Measurements from ENCODE around the gene IFI27L1. TPM values are rescaled to one million over a fixed set of nuclear protein-coding genes. Genes with fewer than 3 reads are reported as not detected.
A peak's percentile ranks its signal among the peaks of the same experiment; 100 is the strongest.
"Not testable (repeated sequence)": the region's sequence is repeated elsewhere in the genome, so short reads cannot be mapped to it uniquely, and the experiment has no call there.

Gene IFI27L1
- total and polyA plus RNA-seq, 2 donors = 16.7 to 26.4 TPM

DNA sequence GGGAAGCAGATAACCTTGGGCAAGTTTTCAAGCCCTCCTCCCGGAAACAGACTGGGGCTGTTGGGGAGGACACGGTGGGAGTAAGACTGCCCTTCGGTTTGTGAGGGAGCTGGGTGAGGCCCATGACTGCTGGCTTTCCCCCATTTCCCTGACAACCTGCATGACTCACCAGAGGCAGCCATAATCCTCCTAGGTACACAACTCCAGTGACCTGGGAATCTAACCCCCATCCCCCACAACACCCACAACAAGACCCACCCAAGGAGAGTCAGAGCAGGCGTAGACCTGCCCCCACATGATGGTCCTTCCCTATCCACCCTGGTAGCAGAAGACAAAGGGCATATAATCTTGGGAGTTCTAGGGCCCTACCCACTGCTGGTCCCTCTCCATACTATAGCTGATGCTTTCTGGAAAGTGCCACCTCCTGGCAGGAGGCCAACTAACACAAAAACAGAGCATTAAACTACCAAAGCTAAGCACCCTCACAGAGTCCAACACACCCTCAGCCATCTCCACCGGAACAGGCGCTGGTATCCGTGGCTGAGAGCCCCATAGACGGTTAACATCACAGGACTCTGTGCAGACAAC is 14.9 kb upstream of the IFI27L1 start:
- H3K36me3 ChIP-seq (ENCODE audit: control insufficient read depth in 2 of 2, insufficient read depth in 2 of 2, low read length in 1 of 2) = peaks cover 17 to 22% of the 10 kb centered on the region in 2 donors
- 85% methylated on average over 8 of the region's 8 CpGs for WGBS
- H3K4me1 ChIP-seq (ENCODE audit: control insufficient read depth in 2 of 2, insufficient read depth in 2 of 2, low read length in 2 of 2) = no peaks in the 10 kb centered on the region
- no peaks in the 10 kb centered on the region for H3K9me3 ChIP-seq (ENCODE audit: control insufficient read depth in 2 of 2, insufficient read depth in 1 of 2, low read length in 1 of 2)
- no peak for DNase-seq (ENCODE audit: low read depth in 6 of 9, low spot score in 9 of 9)
- no peak overlapping the region for H3K4me3 ChIP-seq (ENCODE audit: low read length in 2 of 2)
- no peak overlapping the region for H3K27ac ChIP-seq (ENCODE audit: low read depth in 1 of 2, low read length in 1 of 2)
- no peaks in the 10 kb centered on the region for H3K27me3 ChIP-seq (ENCODE audit: control insufficient read depth in 2 of 2, insufficient read depth in 1 of 2, low read length in 1 of 2)

DNA sequence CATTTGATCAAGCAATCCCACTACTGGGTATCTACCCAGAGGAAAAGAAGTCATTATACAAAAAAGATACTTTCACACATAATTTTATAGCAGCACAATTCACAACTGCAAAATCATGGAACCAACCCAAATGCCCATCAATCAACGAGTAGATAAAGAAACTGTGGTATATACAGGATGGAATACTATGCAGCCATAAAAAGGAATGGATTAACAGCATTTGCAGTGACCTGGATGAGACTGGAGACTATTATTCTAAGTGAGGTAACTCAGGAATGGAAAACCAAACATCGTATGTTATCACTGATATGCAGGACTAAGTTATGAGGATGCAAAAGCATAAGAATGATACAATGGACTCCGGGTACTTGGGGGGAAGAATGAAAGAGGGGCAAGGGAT is 9.0 kb upstream of the IFI27L1 start:
- H3K9me3 ChIP-seq (ENCODE audit: control insufficient read depth in 2 of 2, insufficient read depth in 1 of 2, low read length in 1 of 2); H3K4me1 ChIP-seq (ENCODE audit: control insufficient read depth in 2 of 2, insufficient read depth in 2 of 2, low read length in 2 of 2); H3K4me3 ChIP-seq (ENCODE audit: low read length in 2 of 2); H3K27me3 ChIP-seq (ENCODE audit: control insufficient read depth in 2 of 2, insufficient read depth in 1 of 2, low read length in 1 of 2); DNase-seq (ENCODE audit: low read depth in 6 of 9, low spot score in 9 of 9); H3K36me3 ChIP-seq (ENCODE audit: control insufficient read depth in 2 of 2, insufficient read depth in 2 of 2, low read length in 1 of 2); H3K27ac ChIP-seq (ENCODE audit: low read depth in 1 of 2, low read length in 1 of 2): not testable (repeated sequence)
- WGBS = 99% methylated on average over 3 of the region's 3 CpGs

DNA sequence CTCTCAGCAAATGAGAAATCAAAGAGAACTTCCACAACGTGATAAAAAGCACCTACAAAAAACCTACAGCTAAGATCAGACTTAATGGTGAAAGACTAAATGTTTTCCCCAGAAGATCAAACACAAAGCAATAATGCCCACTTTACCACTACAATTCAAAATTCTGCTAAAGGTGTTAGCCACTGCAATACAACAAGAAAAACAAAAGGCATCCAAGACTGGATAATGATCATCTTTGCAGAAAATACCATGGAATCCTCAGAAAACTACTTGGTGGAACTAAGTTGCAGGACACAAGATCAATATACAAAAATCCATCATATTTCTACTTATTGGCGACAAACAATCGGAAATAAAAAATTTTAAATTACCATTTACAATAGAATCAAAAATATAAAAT is 6.6 kb upstream of the IFI27L1 start:
- H3K4me3 ChIP-seq (ENCODE audit: low read length in 2 of 2) = no peak overlapping the region
- WGBS = 97% methylated on average over 3 of the region's 3 CpGs
- no peak overlapping the region for H3K27ac ChIP-seq (ENCODE audit: low read depth in 1 of 2, low read length in 1 of 2)
- no peaks in the 10 kb centered on the region for H3K27me3 ChIP-seq (ENCODE audit: control insufficient read depth in 2 of 2, insufficient read depth in 1 of 2, low read length in 1 of 2)
- peaks cover 13 to 20% of the 10 kb centered on the region in 2 donors for H3K4me1 ChIP-seq (ENCODE audit: control insufficient read depth in 2 of 2, insufficient read depth in 2 of 2, low read length in 2 of 2)
- H3K36me3 ChIP-seq (ENCODE audit: control insufficient read depth in 2 of 2, insufficient read depth in 2 of 2, low read length in 1 of 2) = peaks cover 12 to 19% of the 10 kb centered on the region in 2 donors
- H3K9me3 ChIP-seq (ENCODE audit: control insufficient read depth in 2 of 2, insufficient read depth in 1 of 2, low read length in 1 of 2) = peaks cover 0 to 3% of the 10 kb centered on the region in 2 donors
- DNase-seq (ENCODE audit: low read depth in 6 of 9, low spot score in 9 of 9) = no peak

DNA sequence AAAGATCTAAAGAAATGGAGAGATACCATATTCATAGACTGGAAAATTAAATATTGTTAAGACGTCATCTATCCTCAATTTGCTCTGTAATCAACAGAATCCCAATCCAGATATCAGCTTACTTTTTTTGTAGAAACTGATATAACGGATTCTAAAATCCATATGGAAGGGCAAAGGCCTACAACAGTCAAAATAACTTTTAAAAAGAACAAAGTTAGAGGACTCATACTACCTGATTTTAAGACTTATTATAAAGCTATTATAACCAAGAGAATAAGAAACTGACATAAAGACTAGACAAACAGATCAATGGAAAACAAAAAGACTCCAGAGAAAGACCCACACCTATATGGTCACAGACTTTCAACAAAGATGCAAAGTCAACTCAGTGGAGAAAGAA is 6.1 kb upstream of the IFI27L1 start:
- peaks cover 0 to 3% of the 10 kb centered on the region in 2 donors for H3K9me3 ChIP-seq (ENCODE audit: control insufficient read depth in 2 of 2, insufficient read depth in 1 of 2, low read length in 1 of 2)
- peaks cover 12 to 19% of the 10 kb centered on the region in 2 donors for H3K36me3 ChIP-seq (ENCODE audit: control insufficient read depth in 2 of 2, insufficient read depth in 2 of 2, low read length in 1 of 2)
- H3K4me3 ChIP-seq (ENCODE audit: low read length in 2 of 2) = no peak overlapping the region
- DNase-seq (ENCODE audit: low read depth in 6 of 9, low spot score in 9 of 9) = no peak
- H3K27ac ChIP-seq (ENCODE audit: low read depth in 1 of 2, low read length in 1 of 2) = no peak overlapping the region
- H3K4me1 ChIP-seq (ENCODE audit: control insufficient read depth in 2 of 2, insufficient read depth in 2 of 2, low read length in 2 of 2) = peaks cover 17 to 20% of the 10 kb centered on the region in 2 donors
- 98% methylated on average over 2 of the region's 2 CpGs for WGBS
- H3K27me3 ChIP-seq (ENCODE audit: control insufficient read depth in 2 of 2, insufficient read depth in 1 of 2, low read length in 1 of 2) = no peaks in the 10 kb centered on the region

DNA sequence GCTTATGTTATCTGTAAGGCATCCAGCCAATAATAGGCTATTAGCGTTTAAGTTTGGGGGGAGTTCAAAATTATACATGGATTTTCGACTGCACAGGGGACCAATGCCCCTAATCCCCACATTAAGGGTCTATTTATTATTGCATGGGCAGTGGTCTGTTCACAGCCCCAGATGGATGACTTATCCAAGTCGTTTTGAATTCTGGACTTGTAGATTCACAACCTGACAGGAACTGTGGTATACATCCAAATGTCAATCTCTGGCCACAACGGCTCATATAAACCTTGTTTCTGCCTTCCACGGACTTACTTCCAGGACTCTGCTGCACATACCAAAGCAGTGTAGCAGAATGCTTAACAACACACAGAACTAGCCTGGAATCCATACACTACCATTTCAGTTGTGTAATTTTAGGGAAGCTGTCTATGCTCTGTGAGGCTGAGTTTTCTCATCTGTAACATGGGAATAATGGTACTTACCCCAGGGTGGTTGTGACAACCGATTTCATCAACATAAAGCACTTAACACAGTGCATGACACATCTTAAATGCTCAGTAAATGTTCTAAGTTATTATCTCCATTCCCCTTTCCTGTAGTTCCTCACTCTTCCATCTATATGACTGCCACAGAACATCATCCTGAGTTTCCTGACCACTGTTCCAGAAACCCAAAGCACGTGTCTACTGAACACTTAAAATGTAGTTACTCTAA is 3.8 kb upstream of the IFI27L1 start:
- H3K4me1 ChIP-seq (ENCODE audit: control insufficient read depth in 2 of 2, insufficient read depth in 2 of 2, low read length in 2 of 2) = peaks cover 21 to 24% of the 10 kb centered on the region in 2 donors
- peak overlapping the region in 1 of 2 donors; percentile 17 for H3K4me3 ChIP-seq (ENCODE audit: low read length in 2 of 2)
- 94% methylated on average over 7 of the region's 7 CpGs for WGBS
- H3K27ac ChIP-seq (ENCODE audit: low read depth in 1 of 2, low read length in 1 of 2) = peak overlapping the region in 1 of 2 donors; percentile 8
- peaks cover 0 to 3% of the 10 kb centered on the region in 2 donors for H3K9me3 ChIP-seq (ENCODE audit: control insufficient read depth in 2 of 2, insufficient read depth in 1 of 2, low read length in 1 of 2)
- H3K27me3 ChIP-seq (ENCODE audit: control insufficient read depth in 2 of 2, insufficient read depth in 1 of 2, low read length in 1 of 2) = no peaks in the 10 kb centered on the region
- DNase-seq (ENCODE audit: low read depth in 6 of 9, low spot score in 9 of 9) = no peak
- peaks cover 12 to 19% of the 10 kb centered on the region in 2 donors for H3K36me3 ChIP-seq (ENCODE audit: control insufficient read depth in 2 of 2, insufficient read depth in 2 of 2, low read length in 1 of 2)

DNA sequence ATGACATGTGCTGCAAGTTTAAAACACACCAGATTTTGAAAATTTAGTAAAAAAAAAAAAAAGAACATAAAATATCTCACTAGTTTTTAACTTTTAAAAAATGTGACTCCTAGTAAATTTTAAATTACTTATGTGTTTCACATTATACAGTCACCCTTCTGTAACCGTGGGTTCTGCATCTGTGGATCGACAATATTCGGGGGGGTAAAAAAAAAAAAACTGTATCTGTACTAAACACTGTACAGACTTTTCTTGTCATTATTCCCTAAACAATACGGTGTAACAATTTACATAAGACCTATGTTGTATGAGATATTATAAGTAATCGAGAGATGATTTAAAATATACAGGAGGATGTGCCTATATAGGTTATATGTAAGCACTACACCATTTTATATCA is 3.3 kb upstream of the IFI27L1 start:
- no peaks in the 10 kb centered on the region for H3K9me3 ChIP-seq (ENCODE audit: control insufficient read depth in 2 of 2, insufficient read depth in 1 of 2, low read length in 1 of 2)
- DNase-seq (ENCODE audit: low read depth in 6 of 9, low spot score in 9 of 9) = no peak
- peaks cover 12 to 19% of the 10 kb centered on the region in 2 donors for H3K36me3 ChIP-seq (ENCODE audit: control insufficient read depth in 2 of 2, insufficient read depth in 2 of 2, low read length in 1 of 2)
- peaks cover 21 to 24% of the 10 kb centered on the region in 2 donors for H3K4me1 ChIP-seq (ENCODE audit: control insufficient read depth in 2 of 2, insufficient read depth in 2 of 2, low read length in 2 of 2)
- H3K4me3 ChIP-seq (ENCODE audit: low read length in 2 of 2) = no peak overlapping the region
- no peaks in the 10 kb centered on the region for H3K27me3 ChIP-seq (ENCODE audit: control insufficient read depth in 2 of 2, insufficient read depth in 1 of 2, low read length in 1 of 2)
- WGBS = 96% methylated on average over 5 of the region's 5 CpGs
- H3K27ac ChIP-seq (ENCODE audit: low read depth in 1 of 2, low read length in 1 of 2) = no peak overlapping the region

DNA sequence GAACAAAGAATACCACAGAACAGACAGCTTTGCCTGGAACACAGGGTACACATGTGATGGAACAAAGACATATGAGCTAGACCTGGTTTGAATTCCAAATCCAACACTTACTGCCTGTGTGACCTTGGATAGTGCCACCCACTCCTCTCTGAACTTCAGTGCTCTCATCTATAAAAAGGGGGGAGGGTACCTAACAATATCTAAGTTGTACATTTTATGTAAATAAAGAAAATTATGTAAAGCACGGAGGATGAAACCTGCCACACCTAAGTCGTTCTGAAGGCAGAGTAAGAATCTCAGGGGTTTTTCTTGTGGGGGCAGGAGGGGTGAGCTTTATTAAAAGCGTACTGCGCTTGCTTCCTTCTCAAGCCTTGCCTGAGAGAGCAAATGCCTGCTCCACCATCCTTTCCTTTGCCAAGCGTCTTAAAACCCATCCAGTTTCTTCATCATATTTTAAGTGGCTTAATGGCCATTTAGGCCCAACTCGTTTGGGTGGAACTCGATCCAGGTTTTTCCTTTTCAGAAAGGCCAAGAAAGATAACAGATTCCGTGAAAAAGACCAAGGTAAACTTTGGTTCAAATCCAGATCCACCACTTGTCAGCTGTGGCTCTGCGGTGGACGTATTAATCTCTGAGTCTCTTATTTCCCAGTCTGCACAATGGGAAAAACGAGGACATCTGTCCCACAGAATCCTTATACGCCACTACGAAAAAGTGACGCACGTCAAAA is 1.1 kb upstream of the IFI27L1 start:
- peak overlapping the region; percentile 94 to 98 for H3K27ac ChIP-seq (ENCODE audit: low read depth in 1 of 2, low read length in 1 of 2)
- H3K4me1 ChIP-seq (ENCODE audit: control insufficient read depth in 2 of 2, insufficient read depth in 2 of 2, low read length in 2 of 2) = peaks cover 21 to 24% of the 10 kb centered on the region in 2 donors
- DNase-seq (ENCODE audit: low read depth in 6 of 9, low spot score in 9 of 9) = peak in 5 of 9 donors; percentile 5 to 49 (median 22)
- H3K9me3 ChIP-seq (ENCODE audit: control insufficient read depth in 2 of 2, insufficient read depth in 1 of 2, low read length in 1 of 2) = no peaks in the 10 kb centered on the region
- H3K36me3 ChIP-seq (ENCODE audit: control insufficient read depth in 2 of 2, insufficient read depth in 2 of 2, low read length in 1 of 2) = peaks cover 12 to 19% of the 10 kb centered on the region in 2 donors
- peak overlapping the region; percentile 96 to 99 for H3K4me3 ChIP-seq (ENCODE audit: low read length in 2 of 2)
- no peaks in the 10 kb centered on the region for H3K27me3 ChIP-seq (ENCODE audit: control insufficient read depth in 2 of 2, insufficient read depth in 1 of 2, low read length in 1 of 2)
- WGBS = 6% methylated on average over 15 of the region's 15 CpGs

DNA sequence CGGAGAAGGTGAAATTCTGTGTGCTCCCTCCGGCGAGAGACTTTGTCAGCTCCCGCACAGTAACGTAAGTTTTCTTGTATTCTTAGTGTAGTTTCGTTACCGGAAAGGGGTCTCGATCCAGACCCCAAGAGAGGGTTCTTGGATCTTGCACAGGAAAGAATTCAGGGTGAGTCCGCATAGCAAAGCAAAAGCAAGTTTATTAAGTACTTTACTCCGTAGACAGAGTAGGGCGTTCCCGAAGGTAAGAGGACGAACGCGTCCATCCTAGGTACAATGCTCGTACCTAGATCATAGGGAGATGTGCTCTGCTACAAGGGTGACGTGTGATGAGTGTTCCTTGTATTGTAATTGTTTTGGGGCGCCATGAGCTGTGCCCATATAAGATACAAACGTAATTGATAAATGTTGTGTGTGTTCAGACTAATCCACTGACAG is 293 bp downstream of the IFI27L1 start:
- Histone ChIP-seq H3K27me3 (ENCODE audit: control insufficient read depth in 2 of 2, insufficient read depth in 1 of 2, low read length in 1 of 2) (no peaks in the 10 kb centered on the region), H3K4me3 (ENCODE audit: low read length in 2 of 2) (peak overlapping the region; percentile 96 to 99), H3K4me1 (ENCODE audit: control insufficient read depth in 2 of 2, insufficient read depth in 2 of 2, low read length in 2 of 2) (peaks cover 21 to 24% of the 10 kb centered on the region in 2 donors), H3K27ac (ENCODE audit: low read depth in 1 of 2, low read length in 1 of 2) (peak overlapping the region; percentile 94 to 98), H3K9me3 (ENCODE audit: control insufficient read depth in 2 of 2, insufficient read depth in 1 of 2, low read length in 1 of 2) (no peaks in the 10 kb centered on the region), H3K36me3 (ENCODE audit: control insufficient read depth in 2 of 2, insufficient read depth in 2 of 2, low read length in 1 of 2) (peaks cover 12 to 19% of the 10 kb centered on the region in 2 donors)
- under 1% methylated on average over 19 of the region's 19 CpGs for WGBS
- DNase-seq (ENCODE audit: low read depth in 6 of 9, low spot score in 9 of 9) = no peak

DNA sequence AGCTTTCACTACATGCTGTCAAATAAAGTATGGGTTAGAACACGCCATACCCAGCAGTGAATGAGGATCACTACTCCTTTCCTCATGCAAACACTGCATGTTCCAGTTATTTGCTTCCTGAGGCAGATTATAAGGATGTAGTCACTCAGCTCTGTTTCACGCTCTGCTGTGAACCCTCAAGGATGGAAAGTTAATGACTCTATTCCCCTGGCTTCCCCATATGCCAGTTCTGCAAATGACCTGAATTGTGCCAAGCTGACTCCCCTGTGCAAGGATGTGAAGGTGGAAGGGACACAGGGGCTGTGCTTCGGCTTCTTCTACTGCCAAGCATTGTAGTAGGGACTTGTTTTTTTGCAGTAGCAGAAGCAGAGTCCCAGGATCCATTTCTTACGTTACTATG is 6.8 kb downstream of the IFI27L1 start:
- Histone ChIP-seq H3K9me3 (ENCODE audit: control insufficient read depth in 2 of 2, insufficient read depth in 1 of 2, low read length in 1 of 2) (no peaks in the 10 kb centered on the region), H3K4me1 (ENCODE audit: control insufficient read depth in 2 of 2, insufficient read depth in 2 of 2, low read length in 2 of 2) (no peaks in the 10 kb centered on the region), H3K27ac (ENCODE audit: low read depth in 1 of 2, low read length in 1 of 2) (no peak overlapping the region), H3K27me3 (ENCODE audit: control insufficient read depth in 2 of 2, insufficient read depth in 1 of 2, low read length in 1 of 2) (no peaks in the 10 kb centered on the region), H3K36me3 (ENCODE audit: control insufficient read depth in 2 of 2, insufficient read depth in 2 of 2, low read length in 1 of 2) (no peaks in the 10 kb centered on the region), H3K4me3 (ENCODE audit: low read length in 2 of 2) (no peak overlapping the region)
- no peak for DNase-seq (ENCODE audit: low read depth in 6 of 9, low spot score in 9 of 9)
- 73% methylated on average over 4 of the region's 4 CpGs for WGBS

Data from thymus (tissue), 11 donors.